A673 (cell line): ENCODE data around the gene RPE65. TPM values are rescaled to one million over a fixed set of nuclear protein-coding genes. Genes with fewer than 3 reads are reported as not detected.

ENCODE experiments used
- BruUV-seq: library from RNA; stranded (reverse); fragments of 400-500 nt; replicated peaks from 2 replicates; lab custom pipeline; 2021; lab: Mats Ljungman, UMichigan
- CTCF ChIA-PET: fragments of 300-600 bp; sonication (Branson Sonifier 250); formaldehyde crosslinking; loops from one replicate; lab custom pipeline; 2022; ENCODE audit warnings: antibody characterized with exemption; lab: Charles Lee
- POLR2A ChIA-PET: fragments of 300-600 bp; sonication (Branson Sonifier 250); formaldehyde crosslinking; loops from one replicate; lab custom pipeline; 2022; ENCODE audit warnings: antibody characterized with exemption; ENCODE audit not compliant: low non-redundant PET; lab: Charles Lee
- DNase-seq: peaks from one replicate; pipeline ENCODE4 v3.0.0-alpha.2; 2015; ENCODE audit warnings: low spot score
- H3K27ac ChIP-seq: fragments of 200-600 bp; sonication (generic); 2 replicates; pipeline ENCODE4 v1.5.1; 2016; ENCODE audit warnings: mixed run types, low read depth, mild to moderate bottlenecking, mixed read lengths, antibody characterized with exemption, low read length; ENCODE audit not compliant: poor library complexity, severe bottlenecking
- H3K27me3 ChIP-seq: fragments of 200-600 bp; sonication (generic); replicated peaks from 2 replicates; pipeline ENCODE4 v1.6.1; 2017; ENCODE audit warnings: mixed run types, low read depth, mild to moderate bottlenecking, mixed read lengths, antibody characterized with exemption, low read length; ENCODE audit not compliant: insufficient read depth, poor library complexity
- H3K36me3 ChIP-seq: fragments of 200-600 bp; sonication (generic); 2 replicates; pipeline ENCODE4 v1.6.1; 2016; ENCODE audit warnings: mixed run types, mild to moderate bottlenecking, mixed read lengths, antibody characterized with exemption, low read length; ENCODE audit not compliant: insufficient read depth, poor library complexity, severe bottlenecking
- H3K4me1 ChIP-seq: fragments of 200-600 bp; sonication (generic); 2 replicates; pipeline ENCODE4 v1.6.1; 2017; ENCODE audit warnings: mixed run types, mild to moderate bottlenecking, mixed read lengths, antibody characterized with exemption, low read length; ENCODE audit not compliant: insufficient read depth, poor library complexity, severe bottlenecking
- H3K4me3 ChIP-seq: fragments of 200-600 bp; sonication (generic); 2 replicates; pipeline ENCODE4 v1.5.1; 2016; ENCODE audit warnings: low read depth, mixed run types, mild to moderate bottlenecking, mixed read lengths, low read length; ENCODE audit not compliant: poor library complexity, severe bottlenecking
- H3K9me3 ChIP-seq: fragments of 200-600 bp; sonication (generic); 2 replicates; pipeline ENCODE4 v1.6.1; 2016; ENCODE audit warnings: mixed run types, low read depth, mild to moderate bottlenecking, mixed read lengths, antibody characterized with exemption, low read length; ENCODE audit not compliant: poor library complexity, severe bottlenecking
- EZH2 ChIP-seq: fragments of 200-600 bp; sonication (generic); IDR thresholded peaks from 2 replicates; pipeline ENCODE4 v1.6.1; 2017; ENCODE audit warnings: borderline replicate concordance, low read depth, mild to moderate bottlenecking, mixed read lengths, antibody characterized with exemption, low read length; ENCODE audit not compliant: poor library complexity, severe bottlenecking
- intact Hi-C: fragments of 100-400 bp; cut with micrococcal nuclease; formaldehyde crosslinking; loops from one replicate; pipeline ENCODE4 v1.10.0; 2022; ENCODE audit not compliant: unreplicated experiment
- total RNA-seq: library from RNA; stranded (reverse); gene quantifications from 2 replicates; pipeline ENCODE4 v1.2.3, GENCODE V29; 2021
- TF ChIP-seq, protein P1 (sequence below): fragments of 300-800, 200-600 bp; sonication (generic); conservative IDR thresholded peaks from 2 replicates; pipeline ENCODE4 v1.5.1; 2017; ENCODE audit warnings: low read depth, mild to moderate bottlenecking, antibody characterized with exemption, low read length, moderate library complexity, mixed read lengths

RPE65 gene
- total RNA-seq, 1 experiment from 2014 or later = not detected

DNA sequence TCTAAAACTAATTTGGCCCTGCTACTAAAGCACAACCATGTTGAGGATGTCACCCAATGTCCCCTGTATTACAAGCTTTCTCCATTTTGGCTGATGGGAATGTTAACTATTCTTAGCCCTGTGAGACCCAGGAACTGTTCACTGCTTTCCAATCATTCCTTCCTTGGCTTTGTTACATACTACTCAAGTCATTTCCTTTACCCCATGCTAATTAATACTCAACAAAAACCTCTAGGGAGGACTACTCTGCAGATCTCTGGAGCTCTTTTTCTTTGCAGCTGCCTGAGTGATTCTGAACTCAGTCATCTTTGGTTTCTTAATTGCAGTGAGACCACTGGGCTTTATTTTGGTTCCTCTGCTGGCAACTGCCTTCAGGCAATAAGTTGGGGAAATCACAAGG is 23.3 kb upstream of the RPE65 start:
- Histone ChIP-seq H3K4me1 (no peaks in the 10 kb centered on the region), H3K4me3 (no peak overlapping the region), H3K36me3 (peaks cover 26% of the 10 kb centered on the region), H3K27ac (no peak overlapping the region), H3K9me3 (no peaks in the 10 kb centered on the region), H3K27me3 (no peaks in the 10 kb centered on the region)
- POLR2A ChIA-PET = no interaction called here
- no TSS peak for BruUV-seq
- CTCF ChIA-PET = no interaction called here
- DNase-seq = peak; percentile 69
- TF ChIP-seq EZH2 = no peak
- TF ChIP-seq, protein P1, sequence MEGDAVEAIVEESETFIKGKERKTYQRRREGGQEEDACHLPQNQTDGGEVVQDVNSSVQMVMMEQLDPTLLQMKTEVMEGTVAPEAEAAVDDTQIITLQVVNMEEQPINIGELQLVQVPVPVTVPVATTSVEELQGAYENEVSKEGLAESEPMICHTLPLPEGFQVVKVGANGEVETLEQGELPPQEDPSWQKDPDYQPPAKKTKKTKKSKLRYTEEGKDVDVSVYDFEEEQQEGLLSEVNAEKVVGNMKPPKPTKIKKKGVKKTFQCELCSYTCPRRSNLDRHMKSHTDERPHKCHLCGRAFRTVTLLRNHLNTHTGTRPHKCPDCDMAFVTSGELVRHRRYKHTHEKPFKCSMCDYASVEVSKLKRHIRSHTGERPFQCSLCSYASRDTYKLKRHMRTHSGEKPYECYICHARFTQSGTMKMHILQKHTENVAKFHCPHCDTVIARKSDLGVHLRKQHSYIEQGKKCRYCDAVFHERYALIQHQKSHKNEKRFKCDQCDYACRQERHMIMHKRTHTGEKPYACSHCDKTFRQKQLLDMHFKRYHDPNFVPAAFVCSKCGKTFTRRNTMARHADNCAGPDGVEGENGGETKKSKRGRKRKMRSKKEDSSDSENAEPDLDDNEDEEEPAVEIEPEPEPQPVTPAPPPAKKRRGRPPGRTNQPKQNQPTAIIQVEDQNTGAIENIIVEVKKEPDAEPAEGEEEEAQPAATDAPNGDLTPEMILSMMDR = no peak
- intact Hi-C loops = no loop called here

DNA sequence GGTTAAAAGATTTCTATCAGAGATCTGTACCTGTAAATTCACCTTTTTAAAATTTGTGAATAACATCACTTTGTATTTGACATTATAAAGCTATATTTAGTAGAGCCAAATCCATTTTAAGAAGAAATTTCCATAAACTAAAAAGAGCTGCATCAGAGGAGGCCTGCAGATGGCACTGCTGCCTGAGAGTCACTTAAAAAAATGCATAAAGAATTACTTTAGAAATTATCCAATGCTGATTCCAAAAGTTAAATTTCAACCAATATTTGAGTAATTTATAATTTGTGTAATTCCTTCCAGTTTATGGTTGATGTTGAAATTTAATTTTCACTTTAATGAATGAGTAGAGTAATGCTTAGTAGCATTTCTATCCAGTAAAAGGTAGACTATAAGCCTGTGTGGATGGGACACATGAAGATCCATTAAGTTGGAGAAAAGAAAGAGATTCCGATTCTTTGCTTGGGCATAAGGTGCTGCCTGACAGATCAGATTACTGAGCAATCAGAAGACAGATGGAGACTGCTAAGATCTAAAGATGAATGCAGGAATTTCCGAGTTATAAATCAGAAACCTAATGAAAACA is 20.7 kb upstream of the RPE65 start:
- Histone ChIP-seq H3K4me1 (no peaks in the 10 kb centered on the region), H3K9me3 (no peaks in the 10 kb centered on the region), H3K27ac (no peak overlapping the region), H3K4me3 (no peak overlapping the region), H3K36me3 (peaks cover 2% of the 10 kb centered on the region), H3K27me3 (no peaks in the 10 kb centered on the region)
- TF ChIP-seq, protein P1 = peak; percentile 82
- TF ChIP-seq EZH2 = no peak
- peak; percentile 37 for DNase-seq
- CTCF ChIA-PET = interaction anchor here (0.6 to 0.8 kb wide), 2 partner anchors 1224 to 1267 kb away, joined by 3 read pairs; no protein-coding TSS in a partner anchor
- POLR2A ChIA-PET = no interaction called here
- no TSS peak for BruUV-seq
- intact Hi-C loops = loop anchor here (2.0 kb wide), 1 partner anchor 1266 kb away; no protein-coding TSS in a partner anchor

DNA sequence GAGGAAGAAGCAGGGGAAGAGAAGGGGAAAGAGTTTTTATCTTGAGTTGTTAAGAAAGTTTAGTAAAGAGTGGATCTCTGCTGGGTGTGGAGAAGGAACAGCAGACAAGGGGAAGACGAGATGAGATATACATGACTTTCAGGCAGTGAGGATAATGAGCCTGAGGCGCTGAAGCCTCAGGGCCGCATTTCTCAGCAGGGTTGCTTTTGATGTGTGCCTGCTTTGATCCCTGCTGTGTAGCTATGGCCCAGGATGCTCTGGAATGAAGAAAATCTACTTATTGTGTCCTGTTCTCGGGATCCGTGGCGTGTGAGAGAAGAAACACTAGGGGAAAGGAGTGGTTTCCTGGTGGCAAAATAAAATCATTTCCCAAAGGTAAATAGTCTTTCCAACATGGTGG is 15.1 kb upstream of the RPE65 start:
- Histone ChIP-seq H3K27ac (no peak overlapping the region), H3K4me3 (no peak overlapping the region), H3K4me1 (no peaks in the 10 kb centered on the region), H3K36me3 (no peaks in the 10 kb centered on the region), H3K27me3 (no peaks in the 10 kb centered on the region), H3K9me3 (no peaks in the 10 kb centered on the region)
- TF ChIP-seq, protein P1 = no peak
- TF ChIP-seq EZH2 = no peak
- intact Hi-C loops = no loop called here
- DNase-seq = peak; percentile 34
- POLR2A ChIA-PET = no interaction called here
- BruUV-seq = no TSS peak
- CTCF ChIA-PET = no interaction called here
